ENCODE results near the gene KYAT1.
"Not testable (repeated sequence)": the region's sequence is repeated elsewhere in the genome, so short reads cannot be mapped to it uniquely, and the experiment has no call there.

KYAT1 gene

DNA sequence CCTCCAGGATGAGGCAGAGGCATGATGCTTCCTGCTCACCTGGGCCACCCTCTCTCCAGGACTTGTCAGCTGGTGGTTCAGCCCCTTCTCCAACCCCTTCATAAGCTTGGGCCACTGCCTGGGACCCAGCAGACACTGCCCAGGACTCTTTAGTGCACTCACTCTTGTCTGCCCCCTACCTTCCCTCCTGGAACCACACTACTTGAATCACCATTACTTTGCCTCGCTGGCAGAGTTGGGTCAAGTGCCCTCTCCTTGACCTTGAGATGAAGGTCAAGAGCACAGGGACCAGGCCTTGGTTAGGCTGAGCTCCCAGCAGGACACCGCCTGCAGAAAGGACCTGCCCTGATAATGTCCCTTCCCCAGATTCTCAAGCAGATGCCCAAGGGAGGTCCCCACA, 71.9 kb downstream of the KYAT1 start:
- DNase-seq = no peak

DNA sequence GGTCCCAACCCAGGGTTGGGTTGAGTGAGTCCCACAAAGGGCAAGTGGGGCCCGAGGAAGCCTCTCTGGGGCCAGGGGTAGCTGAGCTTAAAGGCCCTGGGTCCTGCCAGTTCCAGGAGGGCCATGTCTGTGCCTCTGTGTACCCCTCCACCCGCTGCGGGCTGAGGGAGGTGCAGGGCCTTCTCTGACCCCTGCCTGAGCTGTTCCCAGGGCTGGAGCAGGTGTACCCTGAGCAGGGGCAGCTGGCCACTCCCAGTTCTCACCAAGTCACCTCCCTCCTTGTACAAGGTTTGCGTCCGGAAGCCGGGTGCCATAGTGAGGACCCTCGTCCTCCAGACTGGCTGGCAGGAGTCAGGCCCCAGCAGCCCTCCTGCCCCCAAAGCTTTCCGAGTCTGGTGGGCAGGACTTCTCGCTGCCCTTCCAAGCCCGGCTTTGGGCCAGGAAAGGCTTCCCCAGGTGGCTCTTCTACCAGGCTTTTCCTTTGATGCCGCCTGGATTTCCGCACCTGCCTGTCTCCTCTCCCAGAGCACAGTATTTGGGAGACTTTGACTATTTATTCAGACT, 72.6 kb downstream of the KYAT1 start:
- DNase-seq = no peak

- no peak for DNase-seq
These were observed 73.2 kb downstream of the KYAT1 start for GRCh38 chr9:128808543-128808942.

- no peak for DNase-seq
These were observed 73.9 kb downstream of the KYAT1 start for GRCh38 chr9:128807827-128808226.

GRCh38 chr9:128805661-128806060, 76.1 kb downstream of the KYAT1 start:
- no peak for DNase-seq

GRCh38 chr9:128802482-128802881, 79.3 kb downstream of the KYAT1 start:
- no peak for DNase-seq

DNA sequence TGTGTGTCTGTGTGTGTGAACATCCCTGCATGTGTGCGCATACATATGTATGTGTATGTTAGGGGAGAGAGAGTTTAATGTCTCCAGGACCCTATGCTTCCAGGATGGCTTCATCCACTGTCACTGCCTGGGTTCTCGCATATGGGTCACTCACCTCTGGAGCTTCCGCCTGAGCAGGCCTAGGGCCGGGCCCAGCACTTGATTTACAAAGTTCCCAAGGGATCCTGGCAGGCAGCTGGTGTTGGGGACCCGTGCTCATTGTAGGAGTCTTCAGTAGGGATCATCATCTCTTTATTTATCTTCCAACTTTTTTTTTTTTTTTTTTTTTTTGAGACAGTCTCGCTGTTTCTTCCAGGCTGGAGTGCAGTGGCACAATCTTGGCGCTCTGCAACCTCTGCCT, 81.7 kb downstream of the KYAT1 start:
- no peak for DNase-seq

GRCh38 chr9:128798896-128799295, 82.9 kb downstream of the KYAT1 start:
- no peak for DNase-seq

GRCh38 chr9:128794961-128795360, 86.8 kb downstream of the KYAT1 start:
- DNase-seq = not testable (repeated sequence)

DNA sequence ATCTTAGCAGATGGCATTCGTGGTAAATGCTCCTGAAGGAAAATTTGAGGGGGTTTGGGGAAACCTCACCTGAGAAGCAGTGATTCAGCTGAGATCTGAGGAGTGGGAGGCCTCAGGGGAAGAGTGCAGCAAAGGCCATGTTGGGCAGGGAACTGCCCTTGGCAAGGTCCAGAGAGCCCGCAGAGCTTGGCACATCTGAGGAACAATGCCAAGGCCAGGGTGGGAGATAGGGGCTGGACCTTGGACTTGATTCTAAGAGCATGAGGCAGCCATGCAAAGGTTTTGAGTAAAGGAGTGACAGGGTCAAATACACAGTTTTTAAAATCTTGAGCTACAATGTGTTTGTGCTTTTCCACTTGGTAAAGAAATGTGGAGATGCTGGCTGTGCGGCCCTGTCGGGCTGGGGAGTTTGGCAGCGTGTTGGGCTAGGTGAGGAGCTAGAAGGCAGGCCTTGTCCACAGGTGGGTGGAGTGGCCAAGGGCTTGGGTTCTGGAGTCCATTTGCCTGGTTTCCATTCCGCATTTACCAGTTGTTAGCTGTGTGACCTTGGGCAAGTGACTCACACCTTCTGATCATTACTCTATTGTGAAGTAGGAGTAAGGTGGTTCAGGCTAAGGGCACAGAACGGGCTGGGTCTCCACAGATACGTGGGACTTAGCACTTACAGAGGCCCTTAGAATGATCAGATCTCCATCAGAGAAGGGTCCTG, 88.6 kb downstream of the KYAT1 start:
- no peak for DNase-seq

DNA sequence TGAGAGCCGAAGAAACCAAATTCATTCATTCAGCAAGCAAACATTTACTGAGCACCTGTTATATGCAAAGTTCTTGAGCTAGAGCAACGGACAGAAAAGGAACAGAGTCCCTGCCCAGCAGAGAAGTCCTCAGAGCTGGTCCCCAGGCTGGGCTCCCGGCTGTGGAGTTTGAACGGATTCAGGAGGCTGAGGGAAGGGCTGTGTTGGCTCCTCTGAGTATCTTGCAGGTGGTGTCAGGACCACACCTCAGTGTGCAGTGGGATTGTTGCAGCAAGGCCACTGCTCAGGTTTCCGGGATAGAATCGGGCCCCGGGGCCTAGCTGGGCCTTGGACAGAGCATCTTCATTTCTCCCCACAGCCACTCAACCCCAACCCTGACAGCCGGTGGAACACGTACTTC, 89.6 kb downstream of the KYAT1 start:
- DNase-seq = no peak

DNA sequence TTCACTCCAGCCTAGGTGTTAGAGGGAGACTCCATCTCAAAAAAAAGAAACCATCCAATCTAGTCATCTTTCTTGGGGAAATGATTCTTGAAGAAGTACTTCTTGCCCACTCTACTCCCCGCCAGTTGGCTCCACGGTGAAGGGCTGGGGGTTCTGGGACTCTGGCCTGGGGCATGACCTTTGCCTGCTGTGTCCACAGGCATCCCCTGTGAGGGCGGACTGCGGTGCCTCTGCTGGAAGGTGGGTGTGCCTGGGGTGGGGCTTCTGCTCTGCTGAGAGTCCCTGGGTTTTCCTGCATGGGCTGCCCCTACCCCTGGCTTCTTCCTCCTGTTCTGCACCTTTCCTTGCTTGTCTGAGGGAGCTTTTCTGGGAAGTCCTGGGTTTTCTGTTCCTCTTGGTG, 91.2 kb downstream of the KYAT1 start:
- no peak for DNase-seq

GRCh38 chr9:128788445-128788844, 93.3 kb downstream of the KYAT1 start:
- DNase-seq = no peak

GRCh38 chr9:128787659-128788058, 94.1 kb downstream of the KYAT1 start:
- peak; percentile 30 for DNase-seq

GRCh38 chr9:128786681-128787601, 94.8 kb downstream of the KYAT1 start, which contains the start of gene TBC1D13:
TSS of gene TBC1D13 (plus strand) at chr9:128787253. CDS start at chr9:128787354, 101 bp downstream.
- DNase-seq = peak; percentile 94

DNA sequence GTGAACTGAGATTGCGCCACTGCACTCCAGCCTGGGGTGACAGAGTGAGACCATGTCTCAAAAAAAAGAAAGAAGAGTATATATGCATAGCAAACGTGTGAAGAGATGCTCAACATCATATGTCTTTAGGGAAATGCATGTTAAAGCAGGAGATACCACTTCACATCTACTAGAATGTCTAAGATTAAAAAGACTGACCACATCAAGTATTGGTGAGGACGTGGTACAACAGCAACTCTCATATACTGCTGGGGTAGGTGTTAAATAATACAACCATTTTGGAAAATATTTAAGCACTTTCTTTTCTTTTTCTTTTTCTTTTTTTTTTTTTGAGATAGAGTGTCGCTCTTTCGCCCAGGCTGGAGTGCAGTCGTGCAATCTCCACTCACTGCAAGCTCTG, 96.3 kb downstream of the KYAT1 start:
- no peak for DNase-seq
